ENCODE measurements around the gene RELL1. TPM values are rescaled to one million over a fixed set of nuclear protein-coding genes. Genes with fewer than 3 reads are reported as not detected.

The RELL1 gene
- total and polyA plus RNA-seq, 2 donors (not counting 1 experiment from before 2014, with no cell fraction given), result 0.64 to 3.2 TPM

GRCh38 chr4:37706032-37706431 is 19.9 kb upstream of the RELL1 start:
- POLR2A ChIA-PET, result no interaction called here
- Histone ChIP-seq H3K36me3 (replicated peaks in 1 of 2; ENCODE audit: control extremely low read depth in 1 of 2, control insufficient read depth in 1 of 2, extremely low read depth in 1 of 2, insufficient read depth in 2 of 2, low read length in 1 of 2) (no peaks in the 10 kb centered on the region), H3K4me3 (ENCODE audit: control extremely low read depth in 1 of 5, extremely low read depth in 1 of 5, insufficient read depth in 1 of 5, low read depth in 2 of 5, low read length in 4 of 5) (no peak overlapping the region), H3K9me3 (ENCODE audit: control extremely low read depth in 1 of 3, control insufficient read depth in 2 of 3, insufficient read depth in 1 of 3, low read length in 2 of 3) (no peaks in the 10 kb centered on the region), H3K9ac (ENCODE audit: low read length) (no peak overlapping the region), H3K4me2 (replicated peaks; ENCODE audit: low read depth, low read length, poor library complexity, severe bottlenecking) (no peak overlapping the region), H3K4me1 (ENCODE audit: control insufficient read depth in 2 of 2, insufficient read depth in 2 of 2, low read length in 2 of 2) (no peaks in the 10 kb centered on the region), H3K27me3 (replicated peaks in 1 of 4; ENCODE audit: control extremely low read depth in 1 of 4, control insufficient read depth in 3 of 4, insufficient read depth in 4 of 4, low read length in 3 of 4) (peaks cover 0 to 3% (median 0%) of the 10 kb centered on the region in 4 experiments), H3K79me2 (ENCODE audit: control insufficient read depth, insufficient read depth, low read length) (no peaks in the 10 kb centered on the region), H4K20me1 (ENCODE audit: control insufficient read depth, insufficient read depth, low read length, poor library complexity, severe bottlenecking) (no peaks in the 10 kb centered on the region), H2AFZ (ENCODE audit: insufficient read depth, low read depth, low read length, poor library complexity, severe bottlenecking) (no peak overlapping the region), H3K27ac (ENCODE audit: low read length in 2 of 2) (no peak overlapping the region)
- Mint-ChIP-seq H3K27ac (no peak overlapping the region), H3K4me3 (no peak overlapping the region), H3K27me3 (peaks cover 11% of the 10 kb centered on the region), H3K9me3 (ENCODE audit: insufficient read depth) (no peaks in the 10 kb centered on the region), H3K4me1 (no peaks in the 10 kb centered on the region)
- WGBS (ENCODE audit: insufficient coverage), result 90% methylated on average over 2 of the region's 3 CpGs
- ATAC-seq (ENCODE audit: low read depth) (no peak), DNase-seq (no peak)
- CTCF ChIA-PET, result interaction anchor here (0.9 to 1.0 kb wide), 2 partner anchors 88 to 104 kb away, joined by 3 read pairs; no protein-coding TSS in a partner anchor
- intact Hi-C loops (cut with micrococcal nuclease), result no loop called here
- TF ChIP-seq EZH2 (IDR thresholded peaks at IDR 0.05; ENCODE audit: borderline replicate concordance, insufficient read depth, low read depth, low read length, poor library complexity, severe bottlenecking), result no peak
- no peak for TF ChIP-seq CTCF (IDR thresholded peaks at IDR 0.05)

- H3K27me3 ChIP-seq (replicated peaks in 1 of 4; ENCODE audit: control extremely low read depth in 1 of 4, control insufficient read depth in 3 of 4, insufficient read depth in 4 of 4, low read length in 3 of 4), result peaks cover 0 to 3% (median 0%) of the 10 kb centered on the region in 4 experiments
- ATAC-seq (ENCODE audit: low read depth) (no peak), DNase-seq (no peak)
- H3K27me3 Mint-ChIP-seq, result peaks cover 10% of the 10 kb centered on the region
- no peak overlapping the region for H2AFZ ChIP-seq (ENCODE audit: insufficient read depth, low read depth, low read length, poor library complexity, severe bottlenecking)
- H3K36me3 ChIP-seq (replicated peaks in 1 of 2; ENCODE audit: control extremely low read depth in 1 of 2, control insufficient read depth in 1 of 2, extremely low read depth in 1 of 2, insufficient read depth in 2 of 2, low read length in 1 of 2), result no peaks in the 10 kb centered on the region
- H3K4me2 ChIP-seq (replicated peaks; ENCODE audit: low read depth, low read length, poor library complexity, severe bottlenecking), result no peak overlapping the region
- no peaks in the 10 kb centered on the region for H3K9me3 ChIP-seq (ENCODE audit: control extremely low read depth in 1 of 3, control insufficient read depth in 2 of 3, insufficient read depth in 1 of 3, low read length in 2 of 3)
- POLR2A ChIA-PET, result no interaction called here
- H3K4me3 Mint-ChIP-seq, result no peak overlapping the region
- CTCF ChIA-PET, result interaction anchor here (1.0 kb wide), 1 partner anchor 88 kb away, joined by 3 read pairs; no protein-coding TSS in a partner anchor
- TF ChIP-seq EZH2 (IDR thresholded peaks at IDR 0.05; ENCODE audit: borderline replicate concordance, insufficient read depth, low read depth, low read length, poor library complexity, severe bottlenecking), result no peak
- no peak for TF ChIP-seq CTCF (IDR thresholded peaks at IDR 0.05)
- no peak overlapping the region for H3K27ac Mint-ChIP-seq
- H3K27ac ChIP-seq (ENCODE audit: low read length in 2 of 2), result no peak overlapping the region
- no peaks in the 10 kb centered on the region for H4K20me1 ChIP-seq (ENCODE audit: control insufficient read depth, insufficient read depth, low read length, poor library complexity, severe bottlenecking)
- intact Hi-C loops (cut with micrococcal nuclease), result no loop called here
- H3K79me2 ChIP-seq (ENCODE audit: control insufficient read depth, insufficient read depth, low read length), result no peaks in the 10 kb centered on the region
- H3K9me3 Mint-ChIP-seq (ENCODE audit: insufficient read depth), result no peaks in the 10 kb centered on the region
- no peaks in the 10 kb centered on the region for H3K4me1 ChIP-seq (ENCODE audit: control insufficient read depth in 2 of 2, insufficient read depth in 2 of 2, low read length in 2 of 2)
- 100% methylated on average over 1 of the region's 5 CpGs for WGBS (ENCODE audit: insufficient coverage)
- H3K9ac ChIP-seq (ENCODE audit: low read length), result no peak overlapping the region
- no peaks in the 10 kb centered on the region for H3K4me1 Mint-ChIP-seq
- no peak overlapping the region for H3K4me3 ChIP-seq (ENCODE audit: control extremely low read depth in 1 of 5, extremely low read depth in 1 of 5, insufficient read depth in 1 of 5, low read depth in 2 of 5, low read length in 4 of 5)
Observed at GRCh38 chr4:37705571-37705970, 19.4 kb upstream of the RELL1 start.

Measured in B cell (primary cell).